Astrocyte (in vitro differentiated cells and primary cell): ENCODE measurements around the gene CLPSL1.

ENCODE experiments used
- CTCF ChIP-seq: IDR thresholded peaks from 2 replicates; pipeline ENCODE4 v1.5.1; 2011; ENCODE audit warnings: low read depth, mild to moderate bottlenecking, inconsistent platforms, low read length, moderate library complexity; ENCODE audit not compliant: insufficient read depth
- EZH2 ChIP-seq: IDR thresholded peaks from 2 replicates; pipeline ENCODE4 v1.6.1; 2012; ENCODE audit warnings: mild to moderate bottlenecking, low read length, inconsistent platforms; ENCODE audit not compliant: insufficient read depth

- TF ChIP-seq CTCF = no peak
- TF ChIP-seq EZH2 = no peak
Observed at GRCh38 chr6:35797837-35798526, 17.2 kb downstream of the CLPSL1 start.
